PC-3 (cell line): ENCODE measurements around the gene COASY.
A peak's percentile ranks its signal among the peaks of the same experiment; 100 is the strongest.

Source experiments
- CTCF ChIP-seq: fragments of 300-600 bp; sonication (generic); conservative IDR thresholded peaks from 2 replicates; pipeline ENCODE4 v1.5.1; 2017; ENCODE audit warnings: antibody characterized with exemption, low read depth, mild to moderate bottlenecking, low read length
- EZH2 ChIP-seq: fragments of 300-600 bp; sonication (generic); IDR thresholded peaks from one replicate; pipeline ENCODE4 v1.6.1; 2017; ENCODE audit warnings: antibody characterized with exemption, mild to moderate bottlenecking, low read length; ENCODE audit not compliant: unreplicated experiment
- EZH2phosphoT487 ChIP-seq: fragments of 300-600 bp; sonication (generic); IDR thresholded peaks from 2 replicates; pipeline ENCODE4 v1.6.1; 2018; ENCODE audit warnings: mild to moderate bottlenecking, antibody characterized with exemption, low read length, borderline replicate concordance

GRCh38 chr17:42520540-42520951 is 41.4 kb upstream of the COASY start:
- TF ChIP-seq CTCF: peak; percentile 47; the same call in 1 of the 2 replicates
- TF ChIP-seq EZH2phosphoT487: no peak
- no peak for TF ChIP-seq EZH2
